Measurements from ENCODE around the gene ITGA7.

Gene ITGA7

GRCh38 chr12:55684761-55685370, 22.8 kb downstream of the ITGA7 start:
- no peak overlapping the region for H3K23ac ChIP-seq (ENCODE audit: low read length)
- H2AFZ ChIP-seq (ENCODE audit: insufficient read depth, low read length, poor library complexity), result no peak overlapping the region
- no peak overlapping the region for H3K4me2 ChIP-seq (ENCODE audit: low read length)
- H3K18ac ChIP-seq (ENCODE audit: low read length), result no peak overlapping the region
- H3K79me1 ChIP-seq (ENCODE audit: low read length), result no peaks in the 10 kb centered on the region
- H2BK5ac ChIP-seq (ENCODE audit: low read depth, low read length, poor library complexity), result no peak overlapping the region
- H3K4ac ChIP-seq (ENCODE audit: low read depth, low read length), result no peak overlapping the region
- H4K8ac ChIP-seq (ENCODE audit: low read depth, low read length), result no peak overlapping the region
- no CpG with 5 or more reads among the region's 20 CpGs for WGBS (ENCODE audit: extremely low coverage, insufficient coverage, insufficient read length)
- H4K91ac ChIP-seq (ENCODE audit: low read depth, low read length), result no peak overlapping the region
- H2BK120ac ChIP-seq (ENCODE audit: insufficient read depth, low read length, poor library complexity), result no peak overlapping the region
- H3K79me2 ChIP-seq (ENCODE audit: control insufficient read depth, insufficient read depth, low read length, poor library complexity), result no peaks in the 10 kb centered on the region
- no peak overlapping the region for H3K9ac ChIP-seq (ENCODE audit: low read length)
- H2AK5ac ChIP-seq (ENCODE audit: low read length), result no peak overlapping the region
- no peak overlapping the region for H4K12ac ChIP-seq (ENCODE audit: low read depth, low read length)
- no peaks in the 10 kb centered on the region for H3K36me3 ChIP-seq (ENCODE audit: control insufficient read depth in 1 of 2, insufficient read depth in 2 of 2, low read length in 2 of 2)
- peaks cover 0 to 2% of the 10 kb centered on the region in 2 experiments for H3K4me1 ChIP-seq (ENCODE audit: control insufficient read depth in 1 of 2, insufficient read depth in 2 of 2, low read length in 2 of 2)
- no peaks in the 10 kb centered on the region for H3K27me3 ChIP-seq (ENCODE audit: insufficient read depth, low read length)
- no peak overlapping the region for H3K27ac ChIP-seq (ENCODE audit: low read depth, low read length)
- DNase-seq, result no peak
- H3K4me3 ChIP-seq (ENCODE audit: low read depth, low read length), result peak overlapping the region; percentile 30
- H3K14ac ChIP-seq (ENCODE audit: low read length), result no peak overlapping the region
- peaks cover 3% of the 10 kb centered on the region for H3K9me3 ChIP-seq (ENCODE audit: insufficient read depth, low read depth, low read length)
- no peak overlapping the region for H2BK12ac ChIP-seq (ENCODE audit: low read length)

DNA sequence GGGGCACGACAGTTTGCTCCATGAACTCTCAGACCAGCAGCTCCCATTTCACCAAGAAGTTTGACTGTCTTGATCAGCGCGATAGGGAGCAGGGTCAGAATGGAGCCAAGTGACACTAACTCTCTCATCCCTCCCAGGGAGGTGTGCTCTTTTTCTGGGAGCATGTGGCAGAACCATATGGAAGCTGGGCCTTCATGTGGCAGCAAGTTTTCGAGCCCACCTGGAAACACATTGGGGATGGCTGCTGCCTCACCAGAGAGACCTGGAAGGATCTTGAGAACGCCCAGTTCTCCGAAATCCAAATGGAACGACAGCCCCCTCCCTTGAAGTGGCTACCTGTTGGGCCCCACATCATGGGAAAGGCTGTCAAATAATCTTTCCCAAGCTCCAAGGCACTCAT, 24.0 kb downstream of the ITGA7 start:
- Histone ChIP-seq H3K27me3 (ENCODE audit: insufficient read depth, low read length) (no peaks in the 10 kb centered on the region), H3K79me2 (ENCODE audit: control insufficient read depth, insufficient read depth, low read length, poor library complexity) (no peaks in the 10 kb centered on the region), H3K4me2 (ENCODE audit: low read length) (no peak overlapping the region), H3K18ac (ENCODE audit: low read length) (no peak overlapping the region), H2AFZ (ENCODE audit: insufficient read depth, low read length, poor library complexity) (no peak overlapping the region), H3K4me3 (ENCODE audit: low read depth, low read length) (no peak overlapping the region), H4K12ac (ENCODE audit: low read depth, low read length) (no peak overlapping the region), H3K23ac (ENCODE audit: low read length) (no peak overlapping the region), H3K9me3 (ENCODE audit: insufficient read depth, low read depth, low read length) (peaks cover 3% of the 10 kb centered on the region), H3K9ac (ENCODE audit: low read length) (no peak overlapping the region), H3K4me1 (ENCODE audit: control insufficient read depth in 1 of 2, insufficient read depth in 2 of 2, low read length in 2 of 2) (peaks cover 0 to 2% of the 10 kb centered on the region in 2 experiments), H3K79me1 (ENCODE audit: low read length) (no peaks in the 10 kb centered on the region), H2BK120ac (ENCODE audit: insufficient read depth, low read length, poor library complexity) (no peak overlapping the region), H3K36me3 (ENCODE audit: control insufficient read depth in 1 of 2, insufficient read depth in 2 of 2, low read length in 2 of 2) (no peaks in the 10 kb centered on the region), H2BK5ac (ENCODE audit: low read depth, low read length, poor library complexity) (no peak overlapping the region), H3K27ac (ENCODE audit: low read depth, low read length) (no peak overlapping the region), H3K14ac (ENCODE audit: low read length) (no peak overlapping the region), H4K91ac (ENCODE audit: low read depth, low read length) (no peak overlapping the region), H2BK12ac (ENCODE audit: low read length) (no peak overlapping the region), H2AK5ac (ENCODE audit: low read length) (no peak overlapping the region), H3K4ac (ENCODE audit: low read depth, low read length) (no peak overlapping the region), H4K8ac (ENCODE audit: low read depth, low read length) (no peak overlapping the region)
- DNase-seq, result no peak
- WGBS (ENCODE audit: extremely low coverage, insufficient coverage, insufficient read length), result no CpG with 5 or more reads among the region's 7 CpGs

DNA sequence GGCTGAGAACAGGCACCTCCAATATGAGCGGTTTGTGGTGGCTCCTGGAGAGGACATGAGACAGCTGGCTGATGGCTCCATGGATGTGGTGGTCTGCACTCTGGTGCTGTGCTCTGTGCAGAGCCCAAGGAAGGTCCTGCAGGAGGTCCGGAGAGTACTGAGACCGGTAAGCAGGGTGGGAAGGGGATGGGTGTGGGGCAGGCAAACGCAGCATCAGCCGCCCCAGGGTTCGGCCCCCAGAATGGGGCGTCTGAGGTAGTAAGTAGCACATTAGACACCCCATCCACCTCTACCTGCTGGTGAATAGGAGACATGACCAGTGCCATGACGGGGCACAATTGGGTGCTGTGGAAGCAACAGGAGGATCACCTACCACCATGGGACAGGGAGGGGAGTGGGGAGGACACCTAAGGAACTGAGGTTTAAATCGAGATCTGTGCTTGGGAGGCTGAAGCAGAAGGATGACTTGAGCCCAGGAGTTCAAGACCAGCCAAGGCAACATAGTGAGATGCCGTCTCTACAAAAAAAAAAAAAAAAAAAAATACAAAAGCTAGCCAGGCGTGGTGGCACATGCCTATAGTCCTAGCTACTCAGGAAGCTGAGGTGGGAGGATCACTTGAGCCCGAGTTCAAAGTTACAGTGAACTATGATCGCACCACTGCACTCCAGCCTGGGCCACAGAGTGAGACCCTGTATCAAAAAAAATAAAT, 25.5 kb downstream of the ITGA7 start:
- Histone ChIP-seq H3K27me3 (ENCODE audit: insufficient read depth, low read length) (no peaks in the 10 kb centered on the region), H2AFZ (ENCODE audit: insufficient read depth, low read length, poor library complexity) (no peak overlapping the region), H3K18ac (ENCODE audit: low read length) (no peak overlapping the region), H3K27ac (ENCODE audit: low read depth, low read length) (no peak overlapping the region), H3K79me1 (ENCODE audit: low read length) (no peaks in the 10 kb centered on the region), H3K4ac (ENCODE audit: low read depth, low read length) (no peak overlapping the region), H3K4me2 (ENCODE audit: low read length) (no peak overlapping the region), H3K79me2 (ENCODE audit: control insufficient read depth, insufficient read depth, low read length, poor library complexity) (no peaks in the 10 kb centered on the region), H4K12ac (ENCODE audit: low read depth, low read length) (no peak overlapping the region), H4K8ac (ENCODE audit: low read depth, low read length) (no peak overlapping the region), H4K91ac (ENCODE audit: low read depth, low read length) (no peak overlapping the region), H3K9me3 (ENCODE audit: insufficient read depth, low read depth, low read length) (peaks cover 3% of the 10 kb centered on the region), H2BK5ac (ENCODE audit: low read depth, low read length, poor library complexity) (no peak overlapping the region), H3K23ac (ENCODE audit: low read length) (no peak overlapping the region), H3K14ac (ENCODE audit: low read length) (no peak overlapping the region), H3K4me3 (ENCODE audit: low read depth, low read length) (no peak overlapping the region), H2AK5ac (ENCODE audit: low read length) (no peak overlapping the region), H3K36me3 (ENCODE audit: control insufficient read depth in 1 of 2, insufficient read depth in 2 of 2, low read length in 2 of 2) (no peaks in the 10 kb centered on the region), H2BK12ac (ENCODE audit: low read length) (no peak overlapping the region), H2BK120ac (ENCODE audit: insufficient read depth, low read length, poor library complexity) (no peak overlapping the region), H3K9ac (ENCODE audit: low read length) (no peak overlapping the region), H3K4me1 (ENCODE audit: control insufficient read depth in 1 of 2, insufficient read depth in 2 of 2, low read length in 2 of 2) (peaks cover 0 to 2% of the 10 kb centered on the region in 2 experiments)
- WGBS (ENCODE audit: extremely low coverage, insufficient coverage, insufficient read length), result no CpG with 5 or more reads among the region's 13 CpGs
- no peak for DNase-seq

DNA sequence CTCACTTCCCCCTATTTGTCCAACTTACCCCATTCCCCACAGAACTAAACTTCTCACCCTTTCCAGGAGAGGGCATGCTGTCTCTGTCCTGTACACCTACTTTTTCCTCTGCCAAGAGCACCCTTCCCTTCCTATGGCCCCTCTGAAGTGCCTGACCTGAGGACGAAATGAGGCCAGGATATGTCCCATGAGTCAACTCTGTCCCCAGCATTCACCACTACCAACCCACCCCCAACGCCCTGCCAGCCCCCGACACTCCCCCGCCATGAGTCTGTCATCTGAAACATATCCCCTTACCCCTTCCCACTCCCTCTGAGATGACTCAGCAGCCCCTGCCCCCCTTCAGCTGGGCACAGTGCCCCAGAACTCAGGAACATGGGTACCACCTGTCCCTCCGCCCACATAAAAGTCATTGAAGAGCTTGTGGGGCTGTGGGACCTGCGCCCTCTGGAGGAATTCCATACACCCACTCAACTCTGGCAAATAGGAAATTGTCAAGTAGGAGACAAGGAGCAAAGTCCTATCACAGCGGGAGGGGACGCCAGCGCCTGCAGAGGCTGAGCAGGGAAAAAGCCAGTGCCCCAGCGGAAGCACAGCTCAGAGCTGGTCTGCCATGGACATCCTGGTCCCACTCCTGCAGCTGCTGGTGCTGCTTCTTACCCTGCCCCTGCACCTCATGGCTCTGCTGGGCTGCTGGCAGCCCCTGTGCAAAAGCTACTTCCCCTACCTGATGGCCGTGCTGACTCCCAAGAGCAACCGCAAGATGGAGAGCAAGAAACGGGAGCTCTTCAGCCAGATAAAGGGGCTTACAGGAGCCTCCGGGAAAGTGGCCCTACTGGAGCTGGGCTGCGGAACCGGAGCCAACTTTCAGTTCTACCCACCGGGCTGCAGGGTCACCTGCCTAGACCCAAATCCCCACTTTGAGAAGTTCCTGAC, 26.3 kb downstream of the ITGA7 start:
- Histone ChIP-seq H3K79me2 (ENCODE audit: control insufficient read depth, insufficient read depth, low read length, poor library complexity) (no peaks in the 10 kb centered on the region), H3K4ac (ENCODE audit: low read depth, low read length) (no peak overlapping the region), H3K79me1 (ENCODE audit: low read length) (no peaks in the 10 kb centered on the region), H3K27ac (ENCODE audit: low read depth, low read length) (no peak overlapping the region), H3K4me2 (ENCODE audit: low read length) (no peak overlapping the region), H2AK5ac (ENCODE audit: low read length) (no peak overlapping the region), H3K27me3 (ENCODE audit: insufficient read depth, low read length) (no peaks in the 10 kb centered on the region), H2BK120ac (ENCODE audit: insufficient read depth, low read length, poor library complexity) (no peak overlapping the region), H3K18ac (ENCODE audit: low read length) (no peak overlapping the region), H2BK12ac (ENCODE audit: low read length) (no peak overlapping the region), H4K91ac (ENCODE audit: low read depth, low read length) (no peak overlapping the region), H2BK5ac (ENCODE audit: low read depth, low read length, poor library complexity) (no peak overlapping the region), H3K4me1 (ENCODE audit: control insufficient read depth in 1 of 2, insufficient read depth in 2 of 2, low read length in 2 of 2) (peaks cover 0 to 2% of the 10 kb centered on the region in 2 experiments), H4K12ac (ENCODE audit: low read depth, low read length) (no peak overlapping the region), H2AFZ (ENCODE audit: insufficient read depth, low read length, poor library complexity) (no peak overlapping the region), H3K14ac (ENCODE audit: low read length) (no peak overlapping the region), H3K4me3 (ENCODE audit: low read depth, low read length) (no peak overlapping the region), H3K9me3 (ENCODE audit: insufficient read depth, low read depth, low read length) (peaks cover 3% of the 10 kb centered on the region), H3K36me3 (ENCODE audit: control insufficient read depth in 1 of 2, insufficient read depth in 2 of 2, low read length in 2 of 2) (no peaks in the 10 kb centered on the region), H3K9ac (ENCODE audit: low read length) (no peak overlapping the region), H3K23ac (ENCODE audit: low read length) (no peak overlapping the region), H4K8ac (ENCODE audit: low read depth, low read length) (no peak overlapping the region)
- peak in 1 of 2 donors; percentile 30 for DNase-seq
- whole genome bisulfite sequencing (ENCODE audit: extremely low coverage, insufficient coverage, insufficient read length), result no CpG with 5 or more reads among the region's 17 CpGs
